Fibroblast of mammary gland (primary cell): ENCODE results near the gene TCF7.
A peak's percentile ranks its signal among the peaks of the same experiment; 100 is the strongest.

ENCODE experiments used
- DNase-seq: peaks from one replicate; pipeline ENCODE4 v3.0.0-alpha.2; 2010; ENCODE audit warnings: low read depth
- H3K4me3 ChIP-seq: 2 replicates; pipeline ENCODE4 v1.5.1; 2011; ENCODE audit warnings: low read depth, mild to moderate bottlenecking, low read length, moderate library complexity; ENCODE audit not compliant: control insufficient read depth
- CTCF ChIP-seq: conservative IDR thresholded peaks from 2 replicates; pipeline ENCODE4 v1.5.1; 2011; ENCODE audit warnings: low read depth, low read length, inconsistent platforms; ENCODE audit not compliant: control insufficient read depth, insufficient read depth

TCF7 gene

GRCh38 chr5:134145041-134145757, 30.7 kb downstream of the TCF7 start:
- DNase-seq = no peak
- TF ChIP-seq CTCF = no peak

GRCh38 chr5:134145779-134146581, 31.5 kb downstream of the TCF7 start:
- DNase-seq = peak; percentile 75
- TF ChIP-seq CTCF = peak; percentile 97
- H3K4me3 ChIP-seq = no peak overlapping the region

More at GRCh38 chr5:134145041-134145757, 30.7 kb downstream of the TCF7 start:
- H3K4me3 ChIP-seq = no peak overlapping the region

GRCh38 chr5:134146651-134147518, 32.4 kb downstream of the TCF7 start:
- peak; percentile 12 for DNase-seq
- no peak overlapping the region for H3K4me3 ChIP-seq
- no peak for TF ChIP-seq CTCF

GRCh38 chr5:134148316-134148715, 33.8 kb downstream of the TCF7 start:
- TF ChIP-seq CTCF = no peak
- DNase-seq = no peak
- no peak overlapping the region for H3K4me3 ChIP-seq

- DNase-seq = no peak
- TF ChIP-seq CTCF = no peak
- H3K4me3 ChIP-seq = no peak overlapping the region
These were observed 34.6 kb downstream of the TCF7 start for GRCh38 chr5:134148986-134149539.
